IMR-90 (cell line): Measurements from ENCODE around the gene USP12. TPM values are rescaled to one million over a fixed set of nuclear protein-coding genes. Genes with fewer than 3 reads are reported as not detected.

Experiments used
- ATAC-seq: fragments of 200-7000 bp; cut with Tn5 transposase; 2 replicates; pipeline ENCODE4 v1.9.1; 2020; ENCODE audit warnings: low read depth, mild to moderate bottlenecking, moderate library complexity
- BruUV-seq: library from RNA; stranded (reverse); fragments of 400-500 nt; replicated peaks from 2 replicates; lab custom pipeline; 2021; lab: Mats Ljungman, UMichigan
- CTCF ChIA-PET: fragments of 300-600 bp; formaldehyde crosslinking; extraction: SDS; loops from one replicate; lab custom pipeline; 2021; ENCODE audit warnings: antibody characterized with exemption; lab: Yijun Ruan, JAX
- POLR2A ChIA-PET: fragments of 300-600 bp; sonication (Branson Sonifier 250); formaldehyde crosslinking; loops from one replicate; lab custom pipeline; 2022; ENCODE audit warnings: antibody characterized with exemption; ENCODE audit not compliant: unreplicated experiment; lab: Charles Lee
- DNase-seq: peaks from one replicate; pipeline ENCODE4 v3.0.0; 2013
- H2AFZ ChIP-seq: replicated peaks from 2 replicates; pipeline ENCODE3; 2013; ENCODE audit warnings: low read length, mild to moderate bottlenecking; ENCODE audit not compliant: poor library complexity
- H2AK5ac ChIP-seq: 2 replicates; pipeline ENCODE4 v1.6.1; 2013; ENCODE audit warnings: low read depth, low read length, inconsistent platforms
- H2AK9ac ChIP-seq: replicated peaks from 2 replicates; pipeline ENCODE3; 2013; ENCODE audit warnings: mild to moderate bottlenecking, low read depth, low read length, moderate library complexity; ENCODE audit not compliant: poor library complexity
- H2BK120ac ChIP-seq: 2 replicates; pipeline ENCODE4 v1.6.1; 2013; ENCODE audit warnings: low read depth, low read length, inconsistent platforms
- H2BK15ac ChIP-seq: 3 replicates; pipeline ENCODE4 v1.6.1; 2013; ENCODE audit warnings: low read depth, low read length, inconsistent platforms
- H2BK20ac ChIP-seq: 2 replicates; pipeline ENCODE4 v1.6.1; 2013; ENCODE audit warnings: low read depth, mild to moderate bottlenecking, inconsistent platforms, low read length, moderate library complexity
- H2BK5ac ChIP-seq: 2 replicates; pipeline ENCODE4 v1.6.1; 2013; ENCODE audit warnings: mild to moderate bottlenecking, low read depth, low read length, inconsistent platforms; ENCODE audit not compliant: poor library complexity, severe bottlenecking
- H3K14ac ChIP-seq: replicated peaks from 2 replicates; pipeline ENCODE4 v1.6.1; 2013; ENCODE audit warnings: low read depth, low read length, inconsistent platforms
- H3K18ac ChIP-seq: 2 replicates; pipeline ENCODE4 v1.6.1; 2013; ENCODE audit warnings: low read depth, low read length, control low read depth
- H3K23ac ChIP-seq: 2 replicates; pipeline ENCODE4 v1.6.1; 2013; ENCODE audit warnings: low read depth, low read length, inconsistent platforms
- H3K27ac ChIP-seq: 2 replicates; pipeline ENCODE4 v1.5.1; 2013; ENCODE audit warnings: mild to moderate bottlenecking, control low read depth, low read length; ENCODE audit not compliant: insufficient read depth
- H3K27me3 ChIP-seq: 2 replicates; pipeline ENCODE4 v1.6.1; 2013; ENCODE audit warnings: low read length; ENCODE audit not compliant: control insufficient read depth, insufficient read depth
- H3K36me3 ChIP-seq: 2 replicates; pipeline ENCODE4 v1.6.1; 2013; ENCODE audit warnings: low read length, mixed read lengths; ENCODE audit not compliant: control insufficient read depth, insufficient read depth
- H3K4ac ChIP-seq: 2 replicates; pipeline ENCODE4 v1.6.1; 2013; ENCODE audit warnings: low read depth, low read length, inconsistent platforms
- H3K4me1 ChIP-seq: 2 replicates; pipeline ENCODE4 v1.6.1; 2013; ENCODE audit warnings: low read length, mixed read lengths; ENCODE audit not compliant: control insufficient read depth, insufficient read depth
- H3K4me2 ChIP-seq: 2 replicates; pipeline ENCODE4 v1.6.1; 2013; ENCODE audit warnings: low read depth, mild to moderate bottlenecking, control low read depth, low read length, moderate library complexity
- H3K4me3 ChIP-seq: 2 replicates; pipeline ENCODE4 v1.5.1; 2013; ENCODE audit warnings: low read depth, mild to moderate bottlenecking, control low read depth, low read length, moderate library complexity; ENCODE audit not compliant: insufficient read depth
- H3K56ac ChIP-seq: 2 replicates; pipeline ENCODE4 v1.6.1; 2013; ENCODE audit warnings: low read length, inconsistent platforms; ENCODE audit not compliant: insufficient read depth; ENCODE audit errors: extremely low read depth
- H3K79me1 ChIP-seq, 2 experiments: 2 replicates each; pipeline ENCODE4 v1.6.1; 2013; ENCODE audit warnings: low read length in 2 of 2, inconsistent platforms in 1 of 2, low read depth in 1 of 2
- H3K9ac ChIP-seq: 2 replicates; pipeline ENCODE4 v1.6.1; 2013; ENCODE audit warnings: low read depth, low read length, control low read depth
- H3K9me1 ChIP-seq: 2 replicates; pipeline ENCODE4 v1.6.1; 2013; ENCODE audit warnings: low read length, inconsistent platforms; ENCODE audit not compliant: insufficient read depth
- H3K9me3 ChIP-seq: 2 replicates; pipeline ENCODE4 v1.6.1; 2013; ENCODE audit warnings: low read length; ENCODE audit not compliant: control insufficient read depth, insufficient read depth
- H4K20me1 ChIP-seq: 2 replicates; pipeline ENCODE4 v1.6.1; 2013; ENCODE audit warnings: low read length, inconsistent platforms; ENCODE audit not compliant: insufficient read depth
- H4K5ac ChIP-seq: 2 replicates; pipeline ENCODE4 v1.6.1; 2013; ENCODE audit warnings: mild to moderate bottlenecking, low read depth, low read length, control low read depth
- H4K8ac ChIP-seq, 2 experiments: 2 replicates each; pipeline ENCODE4 v1.6.1; 2013; ENCODE audit warnings: low read depth in 2 of 2, low read length in 2 of 2, control low read depth in 1 of 2, inconsistent platforms in 1 of 2
- H4K91ac ChIP-seq: 2 replicates; pipeline ENCODE4 v1.6.1; 2013; ENCODE audit warnings: low read depth, low read length, inconsistent platforms; ENCODE audit not compliant: insufficient read depth
- BHLHE40 ChIP-seq: fragments of 150-350 bp; IDR thresholded peaks from 2 replicates; pipeline ENCODE4 v1.6.1; 2016; ENCODE audit warnings: mild to moderate bottlenecking, low read depth, low read length
- CEBPB ChIP-seq: IDR thresholded peaks from 2 replicates; pipeline ENCODE4 v1.6.1; 2012; ENCODE audit warnings: low read depth, low read length, improper control_type of control experiment
- CHD1 ChIP-seq: IDR thresholded peaks from 2 replicates; pipeline ENCODE4 v1.6.1; 2012; ENCODE audit warnings: low read depth, low read length, improper control_type of control experiment
- MAZ ChIP-seq: IDR thresholded peaks from 2 replicates; pipeline ENCODE4 v1.6.1; 2012; ENCODE audit warnings: low read depth, mild to moderate bottlenecking, low read length, improper control_type of control experiment, moderate library complexity, borderline replicate concordance
- NFE2L2 ChIP-seq: fragments of 150-350 bp; IDR thresholded peaks from 2 replicates; pipeline ENCODE4 v1.6.1; 2016; ENCODE audit warnings: low read depth, mild to moderate bottlenecking, low read length
- POLR2A ChIP-seq: IDR thresholded peaks from 2 replicates; pipeline ENCODE4 v1.6.1; 2012; ENCODE audit warnings: mild to moderate bottlenecking, low read depth, low read length
- RCOR1 ChIP-seq: IDR thresholded peaks from 2 replicates; pipeline ENCODE4 v1.6.1; 2012; ENCODE audit warnings: mild to moderate bottlenecking, low read length, improper control_type of control experiment; ENCODE audit not compliant: insufficient replicate concordance
- SMC3 ChIP-seq: fragments of 150-350 bp; IDR thresholded peaks from 2 replicates; pipeline ENCODE4 v1.6.1; 2016; ENCODE audit warnings: low read depth, mild to moderate bottlenecking, antibody characterized with exemption, low read length, moderate library complexity
- WGBS, 2 experiments: methylation state at CpG; one replicate each; pipeline versions ENCODE4 v1.1.5 to v1.1.7; 2013; ENCODE audit warnings: missing lambda C conversion rate in 2 of 2; ENCODE audit not compliant: insufficient read length in 1 of 2; ENCODE audit errors: extremely low coverage in 2 of 2; 5-methylcytosine and 5-hydroxymethylcytosine counted together
- dilution Hi-C: fragments of 300-500 bp; cut with HindIII; formaldehyde crosslinking; loops from one replicate; pipeline ENCODE4 v1.14.3; 2018; ENCODE audit warnings: low sequenced_read_pairs; ENCODE audit not compliant: unreplicated experiment
- in situ Hi-C: fragments of 300-500 bp; cut with MboI; formaldehyde crosslinking; loops from 3 replicates; pipeline ENCODE4 v1.14.3; 2019; ENCODE audit warnings: low sequenced_read_pairs, inconsistent platforms, mixed read lengths
- intact Hi-C: fragments of 100-400 bp; cut with micrococcal nuclease; formaldehyde crosslinking; loops from 2 replicates; pipeline ENCODE4 v1.10.0; 2022
- polyA plus RNA-seq, 3 experiments: library from polyadenylated mRNA; depleted of rRNA; stranded (reverse); fragments of >200 nt; gene quantifications; 2 replicates each; pipeline ENCODE4 v1.2.3, GENCODE V29; 2012; ENCODE audit warnings: low replicate concordance in 1 of 3
- total RNA-seq: library from RNA; depleted of rRNA; stranded (reverse); fragments of >200 nt; gene quantifications from 2 replicates; pipeline ENCODE4 v1.2.3, GENCODE V29; 2012
- TF ChIP-seq, protein P1 (sequence below): fragments of 150-350 bp; IDR thresholded peaks from 2 replicates; pipeline ENCODE4 v1.6.1; 2016; ENCODE audit warnings: low read depth, mild to moderate bottlenecking, low read length, moderate library complexity, borderline replicate concordance
- TF ChIP-seq, protein P2 (sequence below): conservative IDR thresholded peaks from 2 replicates; pipeline ENCODE4 v1.5.1; 2012; ENCODE audit warnings: mild to moderate bottlenecking, low read depth, low read length, improper control_type of control experiment
- TF ChIP-seq, protein P3 (sequence below): fragments of 150-350 bp; IDR thresholded peaks from 2 replicates; pipeline ENCODE4 v1.6.1; 2017; ENCODE audit warnings: mild to moderate bottlenecking, antibody characterized with exemption, low read length, low read depth

USP12 gene
- total and polyA plus RNA-seq, 2 of the 4 experiments (the other 2 are of a cell fraction) = 11.8 to 16.5 TPM

DNA sequence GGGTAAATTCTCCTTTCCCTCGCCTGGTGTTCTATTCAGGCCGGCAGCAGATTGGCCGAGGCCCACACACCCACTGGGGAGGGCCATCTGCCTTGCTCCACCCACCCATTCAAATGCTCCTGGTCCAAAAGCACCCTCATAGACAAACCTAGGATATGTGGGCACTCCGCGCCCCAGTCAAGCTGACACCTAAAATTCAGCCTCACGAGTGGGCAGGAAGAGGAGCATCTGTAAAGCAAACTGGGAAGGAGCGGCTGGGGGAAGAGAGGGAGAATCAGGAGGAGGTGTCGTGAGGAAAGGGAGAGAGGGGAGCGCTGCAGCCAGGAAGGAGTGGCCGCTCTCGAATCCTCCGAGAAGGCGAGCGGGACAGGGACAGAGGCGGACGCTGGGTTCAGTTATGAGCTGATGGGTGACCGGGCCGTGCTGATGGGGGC is 136.9 kb downstream of the USP12 start:
- Histone ChIP-seq H4K20me1 (no peaks in the 10 kb centered on the region), H3K27ac (no peak overlapping the region), H2AK9ac (no peak overlapping the region), H3K27me3 (no peaks in the 10 kb centered on the region), H2BK120ac (no peak overlapping the region), H3K4me2 (no peak overlapping the region), H3K14ac (no peak overlapping the region), H3K18ac (no peak overlapping the region), H4K5ac (no peak overlapping the region), H2AFZ (peak overlapping the region; percentile 44), H3K4me1 (peaks cover 20% of the 10 kb centered on the region), H3K4me3 (no peak overlapping the region), H3K9ac (no peak overlapping the region), H2BK5ac (no peak overlapping the region), H3K56ac (no peak overlapping the region), H3K9me3 (peaks cover 3% of the 10 kb centered on the region; the same call in 1 of the 2 replicates), H2BK15ac (no peak overlapping the region), H4K8ac (no peak overlapping the region), H3K36me3 (no peaks in the 10 kb centered on the region), H3K79me1 (no peaks in the 10 kb centered on the region), H3K4ac (no peak overlapping the region), H4K91ac (no peak overlapping the region), H2BK20ac (no peak overlapping the region), H2AK5ac (no peak overlapping the region; the same call in 1 of the 2 replicates), H3K23ac (no peak overlapping the region), H3K9me1 (peaks cover 13% of the 10 kb centered on the region)
- DNase-seq (no peak), ATAC-seq (no peak)
- intact Hi-C loops = no loop called here
- in situ Hi-C loops = no loop called here
- no peak for TF ChIP-seq RCOR1
- no peak for TF ChIP-seq SMC3
- TF ChIP-seq, protein P1, sequence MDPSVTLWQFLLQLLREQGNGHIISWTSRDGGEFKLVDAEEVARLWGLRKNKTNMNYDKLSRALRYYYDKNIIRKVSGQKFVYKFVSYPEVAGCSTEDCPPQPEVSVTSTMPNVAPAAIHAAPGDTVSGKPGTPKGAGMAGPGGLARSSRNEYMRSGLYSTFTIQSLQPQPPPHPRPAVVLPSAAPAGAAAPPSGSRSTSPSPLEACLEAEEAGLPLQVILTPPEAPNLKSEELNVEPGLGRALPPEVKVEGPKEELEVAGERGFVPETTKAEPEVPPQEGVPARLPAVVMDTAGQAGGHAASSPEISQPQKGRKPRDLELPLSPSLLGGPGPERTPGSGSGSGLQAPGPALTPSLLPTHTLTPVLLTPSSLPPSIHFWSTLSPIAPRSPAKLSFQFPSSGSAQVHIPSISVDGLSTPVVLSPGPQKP = no peak
- TF ChIP-seq, protein P2, sequence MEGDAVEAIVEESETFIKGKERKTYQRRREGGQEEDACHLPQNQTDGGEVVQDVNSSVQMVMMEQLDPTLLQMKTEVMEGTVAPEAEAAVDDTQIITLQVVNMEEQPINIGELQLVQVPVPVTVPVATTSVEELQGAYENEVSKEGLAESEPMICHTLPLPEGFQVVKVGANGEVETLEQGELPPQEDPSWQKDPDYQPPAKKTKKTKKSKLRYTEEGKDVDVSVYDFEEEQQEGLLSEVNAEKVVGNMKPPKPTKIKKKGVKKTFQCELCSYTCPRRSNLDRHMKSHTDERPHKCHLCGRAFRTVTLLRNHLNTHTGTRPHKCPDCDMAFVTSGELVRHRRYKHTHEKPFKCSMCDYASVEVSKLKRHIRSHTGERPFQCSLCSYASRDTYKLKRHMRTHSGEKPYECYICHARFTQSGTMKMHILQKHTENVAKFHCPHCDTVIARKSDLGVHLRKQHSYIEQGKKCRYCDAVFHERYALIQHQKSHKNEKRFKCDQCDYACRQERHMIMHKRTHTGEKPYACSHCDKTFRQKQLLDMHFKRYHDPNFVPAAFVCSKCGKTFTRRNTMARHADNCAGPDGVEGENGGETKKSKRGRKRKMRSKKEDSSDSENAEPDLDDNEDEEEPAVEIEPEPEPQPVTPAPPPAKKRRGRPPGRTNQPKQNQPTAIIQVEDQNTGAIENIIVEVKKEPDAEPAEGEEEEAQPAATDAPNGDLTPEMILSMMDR = no peak
- TF ChIP-seq, protein P3, sequence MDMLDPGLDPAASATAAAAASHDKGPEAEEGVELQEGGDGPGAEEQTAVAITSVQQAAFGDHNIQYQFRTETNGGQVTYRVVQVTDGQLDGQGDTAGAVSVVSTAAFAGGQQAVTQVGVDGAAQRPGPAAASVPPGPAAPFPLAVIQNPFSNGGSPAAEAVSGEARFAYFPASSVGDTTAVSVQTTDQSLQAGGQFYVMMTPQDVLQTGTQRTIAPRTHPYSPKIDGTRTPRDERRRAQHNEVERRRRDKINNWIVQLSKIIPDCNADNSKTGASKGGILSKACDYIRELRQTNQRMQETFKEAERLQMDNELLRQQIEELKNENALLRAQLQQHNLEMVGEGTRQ = no peak
- no peak for TF ChIP-seq NFE2L2
- no peak for TF ChIP-seq CHD1
- TF ChIP-seq POLR2A = no peak
- TF ChIP-seq CEBPB = no peak
- no peak for TF ChIP-seq MAZ
- TF ChIP-seq BHLHE40 = no peak
- POLR2A ChIA-PET = no interaction called here
- BruUV-seq = no TSS peak
- WGBS, 2 experiments = 59% methylated on average over 5 of the region's 18 CpGs; no CpG with 5 or more reads in 1 of the 2 experiments
- CTCF ChIA-PET = no interaction called here
- dilution Hi-C loops = no loop called here
